SK-N-SH (cell line): ENCODE results near the gene NEURL1. TPM values are rescaled to one million over a fixed set of nuclear protein-coding genes. Genes with fewer than 3 reads are reported as not detected.

Experiments used
- CTCF ChIA-PET: fragments of 300-600, 350-600 bp; formaldehyde crosslinking; extraction: SDS; loops from one replicate; lab custom pipeline; 2021; lab: Yijun Ruan, JAX
- POLR2A ChIA-PET: fragments of 350-600 bp; sonication (Branson Sonifier 250); formaldehyde crosslinking; extraction: SDS; loops from one replicate; lab custom pipeline; 2020; ENCODE audit warnings: antibody characterized with exemption, inconsistent platforms; lab: Yijun Ruan, JAX
- DNase-seq: peaks from one replicate; pipeline ENCODE4 v3.0.0; 2012
- H2AFZ ChIP-seq: fragments of 200-600 bp; sonication (generic); 2 replicates; pipeline ENCODE4 v1.8.1; 2016; ENCODE audit warnings: antibody characterized with exemption, mild to moderate bottlenecking, low read depth
- H3F3A ChIP-seq: fragments of 200-600 bp; sonication (generic); replicated peaks from 2 replicates; pipeline ENCODE3; 2016; ENCODE audit warnings: antibody characterized with exemption, mild to moderate bottlenecking; ENCODE audit not compliant: insufficient read depth
- H3K27ac ChIP-seq, 2 experiments: fragments of 200-500 bp in 1 of 2; fragments of 200-600 bp in 1 of 2; sonication (Bioruptor generic) in 1 of 2; sonication (generic), shearing (Covaris generic) in 1 of 2; 2 replicates each; pipeline versions ENCODE4 v1.5.1 to v1.6.1; 2014 to 2016; ENCODE audit warnings: low read depth in 2 of 2, inconsistent platforms in 1 of 2, low read length in 1 of 2, mild to moderate bottlenecking in 1 of 2, mixed read lengths in 1 of 2
- H3K27me3 ChIP-seq: fragments of 200-600 bp; sonication (generic), shearing (Covaris generic); 2 replicates; pipeline ENCODE4 v1.6.1; 2016; ENCODE audit warnings: mixed run types; ENCODE audit not compliant: insufficient read depth
- H3K36me3 ChIP-seq, 2 experiments: fragments of 200-500 bp in 1 of 2; fragments of 200-600 bp in 1 of 2; sonication (Bioruptor generic) in 1 of 2; sonication (generic) in 1 of 2; replicated peaks in 1 of 2; 2 replicates each; pipeline versions ENCODE3 to v1.5.1; 2014 to 2016; ENCODE audit warnings: low read length in 1 of 2, mild to moderate bottlenecking in 1 of 2; ENCODE audit not compliant: insufficient read depth in 2 of 2, control insufficient read depth in 1 of 2
- H3K4me1 ChIP-seq, 2 experiments: fragments of 200-500 bp in 1 of 2; fragments of 200-600 bp in 1 of 2; sonication (Bioruptor generic) in 1 of 2; sonication (generic), shearing (Covaris generic) in 1 of 2; 2 replicates each; pipeline versions ENCODE4 v1.5.1 to v1.6.1; 2014 to 2016; ENCODE audit warnings: low read depth in 1 of 2, low read length in 1 of 2, mixed run types in 1 of 2; ENCODE audit not compliant: insufficient read depth in 2 of 2, control insufficient read depth in 1 of 2
- H3K4me2 ChIP-seq: fragments of 200-600 bp; sonication (generic), shearing (Covaris generic); 2 replicates; pipeline ENCODE4 v1.6.1; 2017; ENCODE audit warnings: mixed run types
- H3K4me3 ChIP-seq, 2 experiments: fragments of 200-500 bp in 1 of 2; fragments of 200-600 bp in 1 of 2; sonication (Bioruptor generic) in 1 of 2; sonication (generic), shearing (Covaris generic) in 1 of 2; 2 replicates each; pipeline versions ENCODE4 v1.5.1 to v1.8.1; 2014 to 2016; ENCODE audit warnings: low read depth in 2 of 2, inconsistent platforms in 1 of 2, low read length in 1 of 2, mild to moderate bottlenecking in 1 of 2, mixed read lengths in 1 of 2, moderate library complexity in 1 of 2
- H3K79me2 ChIP-seq: fragments of 200-600 bp; sonication (generic); 2 replicates; pipeline ENCODE4 v1.8.1; 2017; ENCODE audit warnings: mild to moderate bottlenecking; ENCODE audit not compliant: insufficient read depth
- H3K9ac ChIP-seq: fragments of 200-600 bp; sonication (generic); 2 replicates; pipeline ENCODE4 v1.6.1; 2017; ENCODE audit warnings: mixed run types
- H3K9me2 ChIP-seq: fragments of 200-600 bp; sonication (generic); 2 replicates; pipeline ENCODE4 v1.6.1; 2017; ENCODE audit warnings: mixed run types
- H3K9me3 ChIP-seq: fragments of 200-600 bp; sonication (generic); 2 replicates; pipeline ENCODE4 v1.6.1; 2017; ENCODE audit warnings: mixed run types, mild to moderate bottlenecking, moderate library complexity
- H4K20me1 ChIP-seq: fragments of 200-600 bp; sonication (generic); 2 replicates; pipeline ENCODE4 v1.6.1; 2017; ENCODE audit warnings: mild to moderate bottlenecking, mixed run types; ENCODE audit not compliant: insufficient read depth
- CHD2 ChIP-seq: fragments of 150-350 bp; IDR thresholded peaks from 2 replicates; pipeline ENCODE4 v1.6.1; 2018; ENCODE audit warnings: low read length; ENCODE audit not compliant: partially characterized antibody
- ELF1 ChIP-seq: IDR thresholded peaks from 2 replicates; pipeline ENCODE4 v1.4.0; 2012
- EP300 ChIP-seq, 2 experiments: IDR thresholded peaks; 2 replicates each; pipeline versions ENCODE4 v1.4.0 to v1.6.1; 2012; ENCODE audit warnings: borderline replicate concordance in 1 of 2, low read depth in 1 of 2, low read length in 1 of 2
- FOSL2 ChIP-seq: IDR thresholded peaks from 2 replicates; pipeline ENCODE4 v1.4.0; 2012; ENCODE audit warnings: low read depth, mild to moderate bottlenecking, moderate library complexity, borderline replicate concordance
- GABPA ChIP-seq: IDR thresholded peaks from 2 replicates; pipeline ENCODE4 v1.4.0; 2012; ENCODE audit warnings: low read depth, mild to moderate bottlenecking
- MEF2A ChIP-seq: IDR thresholded peaks from 2 replicates; pipeline ENCODE4 v1.4.0; 2012; ENCODE audit warnings: low read depth, borderline replicate concordance
- NRF1 ChIP-seq: IDR thresholded peaks from 2 replicates; pipeline ENCODE4 v1.6.1; 2012; ENCODE audit warnings: low read depth, mild to moderate bottlenecking, low read length
- RAD21 ChIP-seq: IDR thresholded peaks from 2 replicates; pipeline ENCODE4 v1.6.1; 2012; ENCODE audit warnings: mild to moderate bottlenecking, low read length
- RFX5 ChIP-seq: IDR thresholded peaks from 2 replicates; pipeline ENCODE4 v1.6.1; 2012; ENCODE audit warnings: mild to moderate bottlenecking, improper control_type of control experiment, low read length
- SIN3A ChIP-seq: IDR thresholded peaks from 2 replicates; pipeline ENCODE4 v1.6.1; 2012; ENCODE audit warnings: low read depth, mild to moderate bottlenecking, low read length, moderate library complexity, borderline replicate concordance
- SMC3 ChIP-seq: IDR thresholded peaks from 2 replicates; pipeline ENCODE4 v1.6.1; 2012; ENCODE audit warnings: low read depth, low read length, improper control_type of control experiment
- TAF1 ChIP-seq: IDR thresholded peaks from 2 replicates; pipeline ENCODE4 v1.6.1; 2012; ENCODE audit warnings: low read depth, mild to moderate bottlenecking, low read length, moderate library complexity, borderline replicate concordance
- TEAD4 ChIP-seq: IDR thresholded peaks from 2 replicates; pipeline ENCODE4 v1.4.0; 2012; ENCODE audit warnings: mild to moderate bottlenecking, borderline replicate concordance; ENCODE audit not compliant: insufficient read depth
- YY1 ChIP-seq: IDR thresholded peaks from 2 replicates; pipeline ENCODE4 v1.4.0; 2012; ENCODE audit warnings: low read depth, mild to moderate bottlenecking
- WGBS: methylation state at CpG from one replicate; pipeline ENCODE4 v1.1.6; 2017; ENCODE audit warnings: low lambda C conversion rate; 5-methylcytosine and 5-hydroxymethylcytosine counted together
- polyA plus RNA-seq, 3 experiments: library from polyadenylated mRNA; depleted of rRNA; stranded (reverse); fragments of >200 nt; gene quantifications; 2 replicates each; pipeline ENCODE4 v1.2.3, GENCODE V29; 2012
- TF ChIP-seq, protein P1 (sequence below): IDR thresholded peaks from 2 replicates; pipeline ENCODE4 v1.6.1; 2012; ENCODE audit warnings: mild to moderate bottlenecking, low read depth, low read length, moderate library complexity
- TF ChIP-seq, protein P2 (sequence below): fragments of 150-350 bp; IDR thresholded peaks from 2 replicates; pipeline ENCODE4 v1.6.1; 2016; ENCODE audit warnings: mild to moderate bottlenecking, low read depth, low read length
- TF ChIP-seq, protein P3 (sequence below): IDR thresholded peaks from 2 replicates; pipeline ENCODE4; 2012

The NEURL1 gene
- polyA plus RNA-seq, 1 of the 3 experiments (the other 2 are of a cell fraction), result 0.05 TPM

DNA sequence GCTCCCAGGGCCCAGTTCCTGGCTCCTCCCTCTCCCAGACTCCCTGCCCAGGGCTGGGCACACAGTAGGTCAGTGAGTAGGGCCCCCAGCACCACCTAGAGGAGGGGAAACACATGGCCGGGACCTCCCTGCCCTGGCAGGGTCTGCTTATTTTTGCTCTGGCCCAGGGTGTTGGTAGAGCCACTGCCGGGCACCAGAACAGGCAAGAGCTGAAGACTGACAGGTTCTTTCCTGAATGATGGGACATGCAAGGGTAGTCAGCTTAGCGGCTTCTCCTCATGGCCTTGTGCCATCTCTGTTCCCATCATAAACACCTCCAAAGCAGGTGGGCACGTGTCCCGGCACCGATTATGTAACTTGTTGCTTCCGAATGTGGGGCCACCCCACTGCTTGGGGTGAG lies 86.5 kb downstream of the NEURL1 start:
- no peaks in the 10 kb centered on the region for H3K79me2 ChIP-seq
- no peaks in the 10 kb centered on the region for H3F3A ChIP-seq
- H3K27me3 ChIP-seq, result no peaks in the 10 kb centered on the region; the same call in 1 of the 2 replicates
- 62% methylated on average over 3 of the region's 7 CpGs for WGBS
- no peaks in the 10 kb centered on the region for H3K9me3 ChIP-seq
- no peak overlapping the region for H3K4me3 ChIP-seq
- H2AFZ ChIP-seq, result no peak overlapping the region
- H4K20me1 ChIP-seq, result no peaks in the 10 kb centered on the region
- ChIA-PET CTCF (interaction anchor here (1.6 to 7.4 kb wide), 5 partner anchors 13 to 308 kb away, joined by 4 to 51 read pairs (median 9); no protein-coding TSS in a partner anchor), POLR2A (no interaction called here)
- H3K9me2 ChIP-seq, result no peaks in the 10 kb centered on the region
- DNase-seq, result no peak
- no peaks in the 10 kb centered on the region for H3K36me3 ChIP-seq
- H3K27ac ChIP-seq, result no peak overlapping the region
- TF ChIP-seq YY1 (no peak), FOSL2 (no peak)
- TF ChIP-seq, protein P1, sequence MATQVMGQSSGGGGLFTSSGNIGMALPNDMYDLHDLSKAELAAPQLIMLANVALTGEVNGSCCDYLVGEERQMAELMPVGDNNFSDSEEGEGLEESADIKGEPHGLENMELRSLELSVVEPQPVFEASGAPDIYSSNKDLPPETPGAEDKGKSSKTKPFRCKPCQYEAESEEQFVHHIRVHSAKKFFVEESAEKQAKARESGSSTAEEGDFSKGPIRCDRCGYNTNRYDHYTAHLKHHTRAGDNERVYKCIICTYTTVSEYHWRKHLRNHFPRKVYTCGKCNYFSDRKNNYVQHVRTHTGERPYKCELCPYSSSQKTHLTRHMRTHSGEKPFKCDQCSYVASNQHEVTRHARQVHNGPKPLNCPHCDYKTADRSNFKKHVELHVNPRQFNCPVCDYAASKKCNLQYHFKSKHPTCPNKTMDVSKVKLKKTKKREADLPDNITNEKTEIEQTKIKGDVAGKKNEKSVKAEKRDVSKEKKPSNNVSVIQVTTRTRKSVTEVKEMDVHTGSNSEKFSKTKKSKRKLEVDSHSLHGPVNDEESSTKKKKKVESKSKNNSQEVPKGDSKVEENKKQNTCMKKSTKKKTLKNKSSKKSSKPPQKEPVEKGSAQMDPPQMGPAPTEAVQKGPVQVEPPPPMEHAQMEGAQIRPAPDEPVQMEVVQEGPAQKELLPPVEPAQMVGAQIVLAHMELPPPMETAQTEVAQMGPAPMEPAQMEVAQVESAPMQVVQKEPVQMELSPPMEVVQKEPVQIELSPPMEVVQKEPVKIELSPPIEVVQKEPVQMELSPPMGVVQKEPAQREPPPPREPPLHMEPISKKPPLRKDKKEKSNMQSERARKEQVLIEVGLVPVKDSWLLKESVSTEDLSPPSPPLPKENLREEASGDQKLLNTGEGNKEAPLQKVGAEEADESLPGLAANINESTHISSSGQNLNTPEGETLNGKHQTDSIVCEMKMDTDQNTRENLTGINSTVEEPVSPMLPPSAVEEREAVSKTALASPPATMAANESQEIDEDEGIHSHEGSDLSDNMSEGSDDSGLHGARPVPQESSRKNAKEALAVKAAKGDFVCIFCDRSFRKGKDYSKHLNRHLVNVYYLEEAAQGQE, result no peak
- no peak overlapping the region for H3K4me2 ChIP-seq
- H3K4me1 ChIP-seq, result peaks cover 0 to 15% of the 10 kb centered on the region in 2 experiments; a peak in 1 of 4 replicates
- H3K9ac ChIP-seq, result no peak overlapping the region

DNA sequence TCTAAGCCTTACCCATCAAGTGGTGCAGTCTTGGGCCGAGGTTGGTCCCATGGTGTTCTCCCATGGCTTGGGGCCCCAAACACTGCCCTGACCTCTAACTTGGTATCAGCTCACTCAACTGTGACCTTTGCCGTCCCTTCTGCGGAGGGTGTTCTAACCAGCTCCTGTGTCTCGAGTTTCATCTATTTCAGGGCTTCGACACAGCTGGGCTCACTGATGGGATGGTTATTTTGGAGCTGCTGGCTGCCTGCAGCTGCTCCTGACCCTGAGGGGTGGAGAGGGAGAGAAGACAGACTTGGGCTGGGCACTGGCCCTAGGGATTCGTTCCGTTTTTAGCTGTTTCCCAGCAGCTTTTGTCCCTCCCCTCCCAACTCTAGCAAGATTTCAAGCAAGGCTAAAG lies 86.9 kb downstream of the NEURL1 start:
- Histone ChIP-seq H2AFZ (no peak overlapping the region), H4K20me1 (no peaks in the 10 kb centered on the region), H3K36me3 (no peaks in the 10 kb centered on the region), H3K4me1 (peaks cover 0 to 15% of the 10 kb centered on the region in 2 experiments; a peak in 1 of 4 replicates), H3K9ac (no peak overlapping the region), H3K4me3 (no peak overlapping the region), H3K9me2 (no peaks in the 10 kb centered on the region), H3K9me3 (no peaks in the 10 kb centered on the region), H3F3A (no peaks in the 10 kb centered on the region), H3K79me2 (no peaks in the 10 kb centered on the region), H3K27ac (no peak overlapping the region), H3K4me2 (no peak overlapping the region), H3K27me3 (no peaks in the 10 kb centered on the region; the same call in 1 of the 2 replicates)
- ChIA-PET CTCF (interaction anchor here (0.5 to 7.4 kb wide), 7 partner anchors 13 to 308 kb away, joined by 3 to 51 read pairs (median 7); no protein-coding TSS in a partner anchor), POLR2A (no interaction called here)
- no peak for TF ChIP-seq FOSL2
- no peak for DNase-seq
- WGBS, result 82% methylated on average over 7 of the region's 7 CpGs

DNA sequence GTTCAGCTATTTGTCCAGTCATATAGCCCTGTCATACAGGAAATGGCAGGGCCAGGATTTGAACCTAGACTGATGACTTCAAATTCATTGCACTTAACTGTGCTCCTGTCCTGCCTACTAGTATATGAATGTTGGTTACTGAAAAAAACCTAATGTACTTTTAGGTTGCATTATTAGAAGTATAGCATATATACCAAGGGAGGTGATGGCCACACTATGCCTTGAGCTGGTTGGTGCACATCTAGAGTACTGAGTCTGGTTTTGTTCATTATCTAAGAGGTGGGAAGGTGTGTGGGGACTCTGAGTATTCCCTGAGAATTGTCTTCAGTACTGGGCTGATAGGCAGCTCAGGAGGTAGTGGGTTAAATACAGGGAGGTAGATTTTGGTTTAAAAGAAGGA lies 88.0 kb downstream of the NEURL1 start:
- H2AFZ ChIP-seq, result no peak overlapping the region
- H3K9me3 ChIP-seq, result no peaks in the 10 kb centered on the region
- no peaks in the 10 kb centered on the region for H3F3A ChIP-seq
- no peaks in the 10 kb centered on the region for H3K36me3 ChIP-seq
- no peaks in the 10 kb centered on the region for H4K20me1 ChIP-seq
- H3K4me1 ChIP-seq, result peaks cover 0 to 15% of the 10 kb centered on the region in 2 experiments; a peak in 1 of 4 replicates
- no peak overlapping the region for H3K4me2 ChIP-seq
- ChIA-PET CTCF (interaction anchor here (1.1 to 7.4 kb wide), 7 partner anchors 12 to 105 kb away, joined by 3 to 51 read pairs (median 7); no protein-coding TSS in a partner anchor), POLR2A (no interaction called here)
- no peak overlapping the region for H3K9ac ChIP-seq
- no peak overlapping the region for H3K27ac ChIP-seq
- H3K9me2 ChIP-seq, result no peaks in the 10 kb centered on the region
- H3K27me3 ChIP-seq, result no peaks in the 10 kb centered on the region; the same call in 1 of the 2 replicates
- DNase-seq, result no peak
- no peak overlapping the region for H3K4me3 ChIP-seq
- no peaks in the 10 kb centered on the region for H3K79me2 ChIP-seq
- no peak for TF ChIP-seq MEF2A
- no peak for TF ChIP-seq RFX5
- no peak for TF ChIP-seq SMC3
- TF ChIP-seq NRF1, result no peak
- no peak for TF ChIP-seq EP300 (IDR thresholded peaks at IDR 0.05; ENCODE audit: borderline replicate concordance in 1 of 2, low read depth in 1 of 2, low read length in 1 of 2)
- no peak for TF ChIP-seq GABPA
- TF ChIP-seq SIN3A, result no peak
- TF ChIP-seq RAD21, result no peak
- TF ChIP-seq ELF1, result no peak
- TF ChIP-seq, protein P2, sequence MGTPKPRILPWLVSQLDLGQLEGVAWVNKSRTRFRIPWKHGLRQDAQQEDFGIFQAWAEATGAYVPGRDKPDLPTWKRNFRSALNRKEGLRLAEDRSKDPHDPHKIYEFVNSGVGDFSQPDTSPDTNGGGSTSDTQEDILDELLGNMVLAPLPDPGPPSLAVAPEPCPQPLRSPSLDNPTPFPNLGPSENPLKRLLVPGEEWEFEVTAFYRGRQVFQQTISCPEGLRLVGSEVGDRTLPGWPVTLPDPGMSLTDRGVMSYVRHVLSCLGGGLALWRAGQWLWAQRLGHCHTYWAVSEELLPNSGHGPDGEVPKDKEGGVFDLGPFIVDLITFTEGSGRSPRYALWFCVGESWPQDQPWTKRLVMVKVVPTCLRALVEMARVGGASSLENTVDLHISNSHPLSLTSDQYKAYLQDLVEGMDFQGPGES, result no peak
- TF ChIP-seq, protein P3, sequence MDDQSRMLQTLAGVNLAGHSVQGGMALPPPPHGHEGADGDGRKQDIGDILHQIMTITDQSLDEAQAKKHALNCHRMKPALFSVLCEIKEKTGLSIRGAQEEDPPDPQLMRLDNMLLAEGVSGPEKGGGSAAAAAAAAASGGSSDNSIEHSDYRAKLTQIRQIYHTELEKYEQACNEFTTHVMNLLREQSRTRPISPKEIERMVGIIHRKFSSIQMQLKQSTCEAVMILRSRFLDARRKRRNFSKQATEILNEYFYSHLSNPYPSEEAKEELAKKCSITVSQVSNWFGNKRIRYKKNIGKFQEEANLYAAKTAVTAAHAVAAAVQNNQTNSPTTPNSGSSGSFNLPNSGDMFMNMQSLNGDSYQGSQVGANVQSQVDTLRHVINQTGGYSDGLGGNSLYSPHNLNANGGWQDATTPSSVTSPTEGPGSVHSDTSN, result no peak
- no peak for TF ChIP-seq TEAD4
- no peak for TF ChIP-seq TAF1
- no peak for TF ChIP-seq CHD2
